HepG2 (cell line): ENCODE measurements around the gene EDC3. TPM values are rescaled to one million over a fixed set of nuclear protein-coding genes. Genes with fewer than 3 reads are reported as not detected.

Source experiments
- BCL6 ChIP-seq: IDR thresholded peaks from 2 replicates; pipeline ENCODE4 v1.6.1; 2016; ENCODE audit warnings: missing genetic modification reagents, missing compliant biosample characterization
- BRD4 ChIP-seq: sonication (generic); formaldehyde crosslinking; IDR thresholded peaks from 2 replicates; pipeline ENCODE4 v1.4.0; 2020; ENCODE audit warnings: missing genetic modification reagents
- CENPT ChIP-seq: sonication (generic); formaldehyde crosslinking; IDR thresholded peaks from 2 replicates; pipeline ENCODE4 v1.8.0; 2022; ENCODE audit warnings: low read depth, mild to moderate bottlenecking, moderate library complexity, missing genetic modification reagents
- ELK4 ChIP-seq: sonication (generic); formaldehyde crosslinking; IDR thresholded peaks from 2 replicates; pipeline ENCODE4 v1.9.0; 2021; ENCODE audit warnings: missing genetic modification reagents, borderline replicate concordance
- GATAD2A ChIP-seq: IDR thresholded peaks from 2 replicates; pipeline ENCODE4 v1.6.1; 2016
- KAT8 ChIP-seq: IDR thresholded peaks from 2 replicates; pipeline ENCODE4 v1.6.1; 2016; ENCODE audit warnings: missing genetic modification reagents, missing compliant biosample characterization
- KDM3A ChIP-seq: IDR thresholded peaks from 2 replicates; pipeline ENCODE4 v1.6.1; 2018; ENCODE audit warnings: low read depth, missing compliant biosample characterization
- NFATC3 ChIP-seq: sonication (generic); formaldehyde crosslinking; IDR thresholded peaks from 2 replicates; pipeline ENCODE4 v1.5.1; 2020; ENCODE audit warnings: mild to moderate bottlenecking, missing genetic modification reagents
- NFRKB ChIP-seq: fragments of 450-650 bp; IDR thresholded peaks from 2 replicates; pipeline ENCODE4 v1.6.1; 2017
- PHF21A ChIP-seq: sonication (generic); formaldehyde crosslinking; IDR thresholded peaks from 2 replicates; pipeline ENCODE4 v1.5.0; 2020; ENCODE audit warnings: mild to moderate bottlenecking, missing genetic modification reagents
- RBFOX2 ChIP-seq: fragments of 200-400 bp; formaldehyde crosslinking; IDR thresholded peaks from 2 replicates; pipeline ENCODE4 v1.6.1; 2017; ENCODE audit warnings: low read depth, mild to moderate bottlenecking, low read length
- SAP130 ChIP-seq: IDR thresholded peaks from 2 replicates; pipeline ENCODE4 v1.6.1; 2016; ENCODE audit warnings: low read depth
- SIX1 ChIP-seq: sonication (generic); formaldehyde crosslinking; IDR thresholded peaks from 2 replicates; pipeline ENCODE4 v1.4.0; 2020; ENCODE audit warnings: missing genetic modification reagents, borderline replicate concordance
- SNAPC2 ChIP-seq: sonication (generic); formaldehyde crosslinking; IDR thresholded peaks from 2 replicates; pipeline ENCODE4 v1.8.1; 2022; ENCODE audit warnings: mild to moderate bottlenecking, missing genetic modification reagents
- STAG1 ChIP-seq: sonication (generic); formaldehyde crosslinking; IDR thresholded peaks from 2 replicates; pipeline ENCODE4 v1.4.0; 2020; ENCODE audit warnings: missing genetic modification reagents
- TBX3 ChIP-seq: fragments of 450-650 bp; IDR thresholded peaks from 2 replicates; pipeline ENCODE4 v1.6.1; 2017; ENCODE audit warnings: antibody characterized with exemption, mild to moderate bottlenecking, inconsistent platforms, borderline replicate concordance
- TOE1 ChIP-seq: sonication (generic); formaldehyde crosslinking; IDR thresholded peaks from 2 replicates; pipeline ENCODE4 v1.4.0; 2020; ENCODE audit warnings: mild to moderate bottlenecking, missing genetic modification reagents
- U2AF1 ChIP-seq: fragments of 200-400 bp; formaldehyde crosslinking; optimal IDR thresholded peaks from 2 replicates; pipeline ENCODE3; 2017; ENCODE audit warnings: mild to moderate bottlenecking, low read depth, low read length
- YEATS2 ChIP-seq: sonication (generic); formaldehyde crosslinking; IDR thresholded peaks from 2 replicates; pipeline ENCODE4 v1.4.0; 2020; ENCODE audit warnings: missing genetic modification reagents, borderline replicate concordance
- ZNF20 ChIP-seq: sonication (generic); formaldehyde crosslinking; IDR thresholded peaks from 2 replicates; pipeline ENCODE4 v1.4.0; 2020; ENCODE audit warnings: mild to moderate bottlenecking, moderate library complexity, missing genetic modification reagents
- ZNF260 ChIP-seq: sonication (generic); formaldehyde crosslinking; IDR thresholded peaks from 2 replicates; pipeline ENCODE4 v1.4.0; 2020; ENCODE audit warnings: missing genetic modification reagents, low read depth, mild to moderate bottlenecking, borderline replicate concordance
- ZNF414 ChIP-seq: sonication (generic); formaldehyde crosslinking; IDR thresholded peaks from 2 replicates; pipeline ENCODE4 v1.5.0; 2020; ENCODE audit warnings: missing genetic modification reagents
- ZNF619 ChIP-seq: sonication (generic); formaldehyde crosslinking; IDR thresholded peaks from 2 replicates; pipeline ENCODE4 v1.4.0; 2020; ENCODE audit warnings: mild to moderate bottlenecking, missing genetic modification reagents
- polyA plus RNA-seq, 8 experiments: library from polyadenylated mRNA; depleted of rRNA in 3 of 8; stranded (reverse) in 7 of 8; unstranded in 1 of 8; fragments of >200 nt; fragmentation: Illumina TruSeq in 4 of 8; extraction: Trizol in 4 of 8; gene quantifications; 2 replicates each; pipeline versions ENCODE4 v1.2.1 to v1.2.3, GENCODE V29; 2011 to 2016; ENCODE audit warnings: low read depth in 4 of 8, missing spikeins in 1 of 8, mixed read lengths in 1 of 8; ENCODE audit not compliant: insufficient read depth in 1 of 8
- total RNA-seq, 5 experiments: library from RNA; depleted of rRNA; stranded (reverse); fragments of >200 nt; fragmentation: Illumina TruSeq; extraction: Trizol; gene quantifications; 2 replicates each; pipeline ENCODE4 v1.2.3, GENCODE V29; 2016; ENCODE audit warnings: low read depth in 1 of 5
- TF ChIP-seq, protein P1 (sequence below): sonication (generic); formaldehyde crosslinking; IDR thresholded peaks from 2 replicates; pipeline ENCODE4 v1.4.0; 2020; ENCODE audit warnings: missing genetic modification reagents, borderline replicate concordance
- TF ChIP-seq, protein P2 (sequence below): IDR thresholded peaks from 2 replicates; pipeline ENCODE4 v1.6.1; 2016

The EDC3 gene
- total and polyA plus RNA-seq, 2 of the 13 experiments (the other 11 are each of a cell fraction or from before 2014, with no cell fraction given): 17.4 to 32.0 TPM

- TF ChIP-seq SAP130 (CRISPR knock-in tag) (peak; percentile 78), NFATC3 (CRISPR knock-in tag) (no peak), ZNF414 (CRISPR knock-in tag) (no peak; the same call in 1 of the 2 replicates), KAT8 (CRISPR knock-in tag) (peak; percentile 75; the same call in 1 of the 2 replicates), U2AF1 (no peak), CENPT (CRISPR knock-in tag) (no peak), ZNF20 (no peak), NFRKB (no peak), ZNF260 (CRISPR knock-in tag) (no peak), SNAPC2 (CRISPR knock-in tag) (peak; percentile 94; the same call in 1 of the 2 replicates), PHF21A (CRISPR knock-in tag) (peak; percentile 95), GATAD2A (CRISPR knock-in tag) (peak; percentile 95), SIX1 (peak; percentile 41; the same call in 1 of the 2 replicates), KDM3A (CRISPR knock-in tag) (0 out of 2 replicates have a peak, but pooled peaks have one; percentile 59), RBFOX2 (no peak), ELK4 (CRISPR knock-in tag) (no peak), BRD4 (no peak; the same call in 1 of the 2 replicates), STAG1 (CRISPR knock-in tag) (no peak), YEATS2 (CRISPR knock-in tag) (0 out of 2 replicates have a peak, but pooled peaks have one; percentile 54), ZNF619 (peak; percentile 23; the same call in 1 of the 2 replicates), BCL6 (CRISPR knock-in tag) (peak; percentile 76), TOE1 (CRISPR knock-in tag) (no peak), TBX3 (peak; percentile 71; the same call in 1 of the 2 replicates)
- TF ChIP-seq, protein P1, sequence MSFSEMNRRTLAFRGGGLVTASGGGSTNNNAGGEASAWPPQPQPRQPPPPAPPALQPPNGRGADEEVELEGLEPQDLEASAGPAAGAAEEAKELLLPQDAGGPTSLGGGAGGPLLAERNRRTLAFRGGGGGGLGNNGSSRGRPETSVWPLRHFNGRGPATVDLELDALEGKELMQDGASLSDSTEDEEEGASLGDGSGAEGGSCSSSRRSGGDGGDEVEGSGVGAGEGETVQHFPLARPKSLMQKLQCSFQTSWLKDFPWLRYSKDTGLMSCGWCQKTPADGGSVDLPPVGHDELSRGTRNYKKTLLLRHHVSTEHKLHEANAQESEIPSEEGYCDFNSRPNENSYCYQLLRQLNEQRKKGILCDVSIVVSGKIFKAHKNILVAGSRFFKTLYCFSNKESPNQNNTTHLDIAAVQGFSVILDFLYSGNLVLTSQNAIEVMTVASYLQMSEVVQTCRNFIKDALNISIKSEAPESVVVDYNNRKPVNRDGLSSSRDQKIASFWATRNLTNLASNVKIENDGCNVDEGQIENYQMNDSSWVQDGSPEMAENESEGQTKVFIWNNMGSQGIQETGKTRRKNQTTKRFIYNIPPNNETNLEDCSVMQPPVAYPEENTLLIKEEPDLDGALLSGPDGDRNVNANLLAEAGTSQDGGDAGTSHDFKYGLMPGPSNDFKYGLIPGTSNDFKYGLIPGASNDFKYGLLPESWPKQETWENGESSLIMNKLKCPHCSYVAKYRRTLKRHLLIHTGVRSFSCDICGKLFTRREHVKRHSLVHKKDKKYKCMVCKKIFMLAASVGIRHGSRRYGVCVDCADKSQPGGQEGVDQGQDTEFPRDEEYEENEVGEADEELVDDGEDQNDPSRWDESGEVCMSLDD (CRISPR knock-in tag): 0 out of 2 replicates have a peak, but pooled peaks have one; percentile 70
- TF ChIP-seq, protein P2, sequence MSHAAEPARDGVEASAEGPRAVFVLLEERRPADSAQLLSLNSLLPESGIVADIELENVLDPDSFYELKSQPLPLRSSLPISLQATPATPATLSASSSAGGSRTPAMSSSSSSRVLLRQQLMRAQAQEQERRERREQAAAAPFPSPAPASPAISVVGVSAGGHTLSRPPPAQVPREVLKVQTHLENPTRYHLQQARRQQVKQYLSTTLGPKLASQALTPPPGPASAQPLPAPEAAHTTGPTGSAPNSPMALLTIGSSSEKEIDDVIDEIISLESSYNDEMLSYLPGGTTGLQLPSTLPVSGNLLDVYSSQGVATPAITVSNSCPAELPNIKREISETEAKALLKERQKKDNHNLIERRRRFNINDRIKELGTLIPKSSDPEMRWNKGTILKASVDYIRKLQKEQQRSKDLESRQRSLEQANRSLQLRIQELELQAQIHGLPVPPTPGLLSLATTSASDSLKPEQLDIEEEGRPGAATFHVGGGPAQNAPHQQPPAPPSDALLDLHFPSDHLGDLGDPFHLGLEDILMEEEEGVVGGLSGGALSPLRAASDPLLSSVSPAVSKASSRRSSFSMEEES (CRISPR knock-in tag): peak; percentile 72; the same call in 1 of the 2 replicates
Measured at GRCh38 chr15:74730619-74731316, 34.9 kb upstream of the EDC3 start (continued).
